Panc1 (cell line): ENCODE measurements around the gene SLCO2B1.

Experiments
- CTCF ChIP-seq: fragments of 450-650 bp; IDR thresholded peaks from 2 replicates; pipeline ENCODE4 v1.5.1; 2017; ENCODE audit warnings: mild to moderate bottlenecking
- SIN3A ChIP-seq: IDR thresholded peaks from 2 replicates; pipeline ENCODE4 v1.6.1; 2012; ENCODE audit warnings: low read depth, mild to moderate bottlenecking, low read length, moderate library complexity, borderline replicate concordance; ENCODE audit not compliant: insufficient read depth

GRCh38 chr11:75236062-75236461, 85.2 kb downstream of the SLCO2B1 start:
- TF ChIP-seq SIN3A (no peak), CTCF (no peak)
